HG03354 (cell line): ENCODE data around the gene GRIK5.

ENCODE experiments used
- ATAC-seq: cut with Tn5 transposase; IDR thresholded peaks from one replicate; pipeline ENCODE4 v1.9.1; 2021; ENCODE audit warnings: mild to moderate bottlenecking; ENCODE audit not compliant: unreplicated experiment, poor library complexity, severe bottlenecking

GRIK5 gene

DNA sequence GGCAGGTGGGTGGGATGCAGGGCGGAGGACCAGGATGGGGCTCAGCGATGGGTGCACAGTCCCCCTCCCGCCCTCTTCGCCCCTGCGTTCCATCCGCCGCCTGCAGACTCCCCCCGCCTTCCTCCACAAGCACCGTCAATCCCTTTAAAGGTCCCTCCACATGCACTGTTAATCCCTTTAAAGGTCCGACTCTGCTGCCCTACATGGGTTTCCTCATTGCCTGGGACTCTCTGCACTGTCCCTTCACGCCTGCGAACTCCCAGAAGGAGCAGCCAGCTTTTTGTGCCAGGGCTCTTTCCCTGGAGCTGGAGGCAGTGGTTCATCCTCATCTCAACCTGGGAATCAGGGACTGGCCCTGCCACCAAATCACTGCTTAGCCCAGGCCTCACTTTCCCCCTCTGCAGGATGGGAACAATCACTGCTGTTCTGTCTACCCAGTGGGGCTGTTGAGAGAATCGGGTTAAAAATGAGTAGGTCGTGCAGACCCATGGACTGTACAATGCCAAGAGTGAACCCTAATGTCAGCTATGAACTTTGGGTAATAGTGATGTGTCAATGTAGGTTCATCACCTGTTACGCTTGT, 26.3 kb upstream of the GRIK5 start:
- no peak for ATAC-seq

DNA sequence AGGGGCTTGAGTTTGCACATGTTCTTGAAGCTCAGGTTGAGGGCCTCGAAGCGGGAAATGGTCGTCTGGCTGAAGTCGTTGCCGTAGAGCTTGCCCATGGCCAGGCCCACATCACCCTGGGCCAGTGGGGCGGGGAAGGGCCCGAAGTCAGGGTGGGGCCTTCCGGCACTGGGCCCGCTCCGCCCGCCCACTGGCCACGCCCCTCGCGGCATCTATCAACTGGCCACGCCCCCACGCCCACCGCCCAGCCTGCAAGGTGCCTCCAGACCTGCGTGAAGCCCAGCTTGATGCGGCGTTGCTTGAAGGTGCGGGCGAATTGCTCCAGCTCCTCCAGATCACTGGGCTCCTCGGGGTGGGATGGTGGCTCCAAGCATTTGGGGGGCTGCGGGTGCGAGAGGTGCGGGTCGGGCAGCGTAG, 25.8 kb upstream of the GRIK5 start:
- ATAC-seq, result no peak

DNA sequence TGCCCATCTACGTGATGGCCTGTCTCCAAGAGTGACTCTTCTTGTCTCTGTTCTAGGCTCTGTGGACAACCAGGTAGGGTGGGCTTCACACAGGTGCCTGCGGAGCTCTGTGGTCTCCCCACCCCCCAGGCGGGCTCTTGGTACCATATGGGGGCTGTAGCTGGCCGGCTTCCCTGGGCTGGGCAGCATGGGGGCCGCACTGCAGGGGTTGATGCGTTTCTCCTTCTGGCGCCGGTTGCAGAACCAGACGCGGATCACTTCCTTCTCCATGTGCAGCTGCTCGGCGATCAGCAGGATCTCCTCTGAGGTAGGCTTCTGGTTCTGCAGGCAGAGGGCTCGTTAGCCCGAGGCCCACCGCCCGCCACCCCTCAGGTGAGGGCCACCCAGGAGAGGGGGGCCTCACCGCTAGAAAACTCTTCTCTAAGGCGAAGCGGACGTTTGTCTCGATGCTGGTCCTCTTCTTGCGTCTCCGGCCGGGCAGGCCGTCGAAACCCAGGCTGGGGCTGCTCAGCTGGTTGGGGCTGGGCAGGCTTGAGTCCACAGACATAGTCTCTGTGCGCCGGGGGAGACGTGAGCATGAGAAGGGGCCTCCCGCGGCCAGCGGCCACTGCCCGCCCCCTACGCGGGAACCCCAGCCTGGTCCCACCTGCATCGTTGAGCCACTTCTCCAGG, 25.3 kb upstream of the GRIK5 start:
- no peak for ATAC-seq

GRCh38 chr19:42093926-42094325, 23.9 kb upstream of the GRIK5 start:
- ATAC-seq, result no peak

DNA sequence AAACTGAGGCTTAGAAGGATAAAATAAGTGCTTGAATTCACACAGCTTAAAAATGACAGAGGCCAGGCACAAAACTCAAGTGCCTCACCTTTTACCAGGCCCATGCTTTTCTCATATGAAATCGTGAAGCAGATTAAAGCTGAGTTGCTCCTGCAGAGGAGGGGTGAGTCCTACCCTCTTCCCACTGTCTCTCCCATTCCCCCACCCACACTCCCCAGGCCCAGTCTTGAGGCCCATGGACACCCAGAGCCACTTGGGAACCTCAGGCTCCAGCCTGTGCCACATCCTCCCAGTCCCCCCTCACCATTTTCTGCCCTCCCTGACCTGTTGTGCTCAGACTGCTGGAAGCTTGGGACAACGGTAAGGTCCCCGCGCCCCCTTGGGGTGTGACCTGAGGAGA, 23.5 kb upstream of the GRIK5 start:
- no peak for ATAC-seq

DNA sequence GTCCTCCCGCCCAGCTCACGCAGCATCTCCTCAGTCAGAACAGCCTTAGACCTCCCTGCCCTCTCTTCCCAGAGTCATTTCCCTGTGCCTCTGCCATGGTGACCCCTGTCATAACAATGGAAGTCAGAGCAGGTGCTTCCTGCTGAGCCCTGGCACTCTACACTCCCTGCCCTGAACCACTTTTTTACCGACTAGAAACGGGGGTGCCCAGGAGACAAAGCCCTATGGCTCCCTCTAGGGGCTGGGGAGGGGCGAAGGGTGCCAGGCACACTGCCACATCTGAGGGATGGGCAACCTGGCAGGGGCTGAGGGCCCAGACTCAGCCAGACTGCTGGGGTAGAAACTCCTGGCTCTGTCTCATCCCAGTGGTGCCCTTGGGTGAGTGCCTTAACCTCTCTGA, 22.3 kb upstream of the GRIK5 start:
- ATAC-seq, result no peak

GRCh38 chr19:42091742-42092141, 21.7 kb upstream of the GRIK5 start:
- no peak for ATAC-seq

DNA sequence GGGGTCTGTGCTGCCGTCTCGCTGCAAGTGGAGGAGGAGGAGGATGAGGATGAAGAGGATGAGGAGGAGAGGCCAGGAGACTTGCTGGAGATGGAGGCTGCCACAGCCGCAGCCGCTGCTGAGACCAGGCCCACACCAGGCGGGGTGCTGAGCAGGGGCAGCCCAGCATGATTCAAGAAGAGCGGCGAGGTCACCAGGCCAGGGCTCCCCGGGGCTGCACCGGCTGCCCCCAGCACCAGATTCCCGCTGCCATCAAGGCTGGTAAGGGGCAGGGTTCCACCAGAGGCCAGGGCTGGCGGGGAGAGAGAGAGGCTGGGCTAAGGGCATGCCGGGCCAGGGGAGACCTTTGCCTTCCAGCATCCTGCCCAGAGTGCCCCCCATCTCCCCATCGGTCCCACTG, 21.3 kb upstream of the GRIK5 start:
- no peak for ATAC-seq

GRCh38 chr19:42090672-42091071, 20.7 kb upstream of the GRIK5 start:
- no peak for ATAC-seq

DNA sequence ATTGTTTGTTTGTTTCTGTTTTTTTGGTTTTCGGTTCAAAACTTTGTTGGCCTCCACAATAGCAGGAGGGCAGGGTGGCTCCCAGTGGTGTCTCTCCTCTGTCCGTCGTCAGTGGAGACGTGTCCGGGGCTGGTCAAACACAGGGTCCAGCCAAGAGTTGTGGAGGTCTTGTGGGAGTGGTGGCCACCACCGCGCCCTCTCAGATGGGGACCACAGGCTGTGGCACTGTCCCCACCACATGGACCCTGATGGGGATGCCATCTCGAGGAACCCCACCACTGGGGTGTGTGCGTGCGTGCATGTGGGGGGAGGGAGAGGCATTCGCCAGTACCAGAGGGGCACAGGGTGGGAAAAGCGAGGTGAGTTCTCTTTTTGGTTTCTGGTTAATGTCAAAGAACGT, 19.8 kb upstream of the GRIK5 start:
- ATAC-seq, result no peak

- ATAC-seq, result no peak
Observed at GRCh38 chr19:42089191-42089750, 19.3 kb upstream of the GRIK5 start.

GRCh38 chr19:42088471-42089190, 18.6 kb upstream of the GRIK5 start:
- ATAC-seq, result no peak

DNA sequence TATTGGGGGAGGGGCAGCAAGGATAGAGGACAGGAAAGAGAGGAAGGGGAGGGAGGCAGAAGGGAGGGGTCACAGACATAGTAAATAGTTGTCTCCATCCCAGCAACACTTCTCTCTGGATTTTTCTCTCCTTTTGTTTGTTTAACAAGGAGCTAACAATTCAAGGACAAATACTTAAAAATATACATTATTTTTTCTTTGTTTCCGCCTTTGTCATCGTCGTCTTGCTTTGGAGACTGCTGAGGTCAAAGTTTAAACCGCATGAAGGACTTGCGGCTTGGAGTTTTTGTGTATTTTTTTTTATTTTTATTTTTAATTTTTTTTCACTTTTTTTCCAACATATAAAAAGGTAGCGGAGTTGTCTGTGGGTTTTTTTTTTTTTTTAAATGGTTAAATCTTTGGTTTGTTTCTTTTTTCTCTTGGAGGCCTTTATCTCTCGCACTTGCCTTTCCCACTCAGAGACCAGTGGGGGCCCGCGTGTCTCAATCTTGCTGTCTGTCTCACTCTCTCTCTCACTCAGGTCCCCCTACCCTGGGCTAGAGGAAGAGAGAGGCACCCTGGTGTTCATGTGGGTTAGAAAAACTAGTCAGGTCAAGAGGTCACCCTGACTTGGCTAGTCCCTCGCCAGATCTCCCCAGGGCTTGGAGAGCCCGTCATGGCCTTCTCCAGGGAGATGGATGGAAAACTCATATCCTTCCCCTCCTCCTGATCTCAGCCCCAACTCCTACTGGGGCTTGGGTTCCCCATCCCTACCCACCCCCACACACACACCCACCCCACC, 17.0 kb upstream of the GRIK5 start:
- no peak for ATAC-seq

- no peak for ATAC-seq
Observed at GRCh38 chr19:42086188-42086736, 16.3 kb upstream of the GRIK5 start.

DNA sequence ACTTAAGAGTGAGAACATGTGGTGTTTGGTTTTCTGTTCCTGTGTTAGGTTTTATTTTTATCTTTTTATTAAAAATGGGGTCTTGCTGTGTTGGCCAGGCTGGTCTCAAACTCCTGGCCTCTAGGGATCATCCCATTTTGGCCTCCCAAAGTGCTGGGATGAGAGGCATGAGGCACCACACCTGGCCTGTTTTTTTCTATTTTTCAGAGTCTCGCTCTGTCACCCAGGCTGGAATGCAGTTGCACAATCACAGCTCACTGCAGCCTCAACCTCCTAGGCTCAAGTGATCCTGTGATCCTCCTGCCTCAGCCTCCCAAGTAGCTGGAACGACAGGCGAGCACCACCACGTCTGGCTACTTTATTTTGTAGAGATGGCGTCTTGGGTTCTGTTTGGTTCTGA, 13.5 kb upstream of the GRIK5 start:
- no peak for ATAC-seq

DNA sequence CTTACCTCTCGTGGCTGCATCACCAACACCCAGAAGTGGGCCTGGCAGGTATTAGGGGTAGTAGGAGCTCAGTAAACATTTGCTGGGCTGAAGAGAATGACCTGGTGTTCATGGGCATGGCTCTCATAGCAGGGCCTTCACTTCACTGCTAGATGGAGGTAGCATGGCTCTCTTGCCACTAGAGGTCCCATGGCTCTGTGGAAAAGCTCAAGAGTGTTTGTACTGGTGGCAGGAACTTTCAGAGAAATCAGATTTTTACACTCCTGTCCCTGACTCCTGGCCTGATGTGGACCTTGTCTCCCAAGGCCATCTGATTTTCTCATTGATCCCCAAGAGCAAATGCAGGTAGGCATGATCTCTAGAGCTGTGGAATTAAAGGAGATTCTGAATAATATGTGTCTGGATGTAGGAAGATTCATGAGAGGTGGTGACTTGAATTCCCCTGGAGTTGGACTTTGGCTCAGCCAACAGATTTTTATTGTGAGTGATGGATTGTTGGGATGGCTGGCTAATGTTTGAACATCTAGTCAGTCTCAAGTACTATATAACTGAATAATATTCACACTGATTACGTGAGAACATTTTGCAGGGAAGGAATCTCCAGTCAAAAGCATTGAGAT, 11.7 kb upstream of the GRIK5 start:
- ATAC-seq, result no peak

GRCh38 chr19:42080764-42081375, 10.9 kb upstream of the GRIK5 start:
- no peak for ATAC-seq

DNA sequence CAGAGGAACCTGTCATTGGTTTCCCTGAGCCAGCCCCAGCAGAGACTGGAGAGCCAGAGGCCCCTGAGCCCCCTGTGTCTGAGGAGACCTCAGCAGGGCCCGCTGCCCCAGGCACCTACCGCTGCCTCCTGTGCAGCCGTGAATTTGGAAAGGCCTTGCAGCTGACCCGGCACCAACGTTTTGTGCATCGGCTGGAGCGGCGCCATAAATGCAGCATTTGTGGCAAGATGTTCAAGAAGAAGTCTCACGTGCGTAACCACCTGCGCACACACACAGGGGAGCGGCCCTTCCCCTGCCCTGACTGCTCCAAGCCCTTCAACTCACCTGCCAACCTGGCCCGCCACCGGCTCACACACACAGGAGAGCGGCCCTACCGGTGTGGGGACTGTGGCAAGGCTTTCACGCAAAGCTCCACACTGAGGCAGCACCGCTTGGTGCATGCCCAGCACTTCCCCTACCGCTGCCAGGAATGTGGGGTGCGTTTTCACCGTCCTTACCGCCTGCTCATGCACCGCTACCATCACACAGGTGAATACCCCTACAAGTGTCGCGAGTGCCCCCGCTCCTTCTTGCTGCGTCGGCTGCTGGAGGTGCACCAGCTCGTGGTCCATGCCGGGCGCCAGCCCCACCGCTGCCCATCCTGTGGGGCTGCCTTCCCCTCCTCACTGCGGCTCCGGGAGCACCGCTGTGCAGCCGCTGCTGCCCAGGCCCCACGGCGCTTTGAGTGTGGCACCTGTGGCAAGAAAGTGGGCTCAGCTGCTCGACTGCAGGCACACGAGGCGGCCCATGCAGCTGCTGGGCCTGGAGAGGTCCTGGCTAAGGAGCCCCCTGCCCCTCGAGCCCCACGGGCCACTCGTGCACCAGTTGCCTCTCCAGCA, 10.1 kb upstream of the GRIK5 start:
- no peak for ATAC-seq
